ENCODE measurements around the gene SFI1. TPM values are rescaled to one million over a fixed set of nuclear protein-coding genes. Genes with fewer than 3 reads are reported as not detected.

SFI1 gene
- total RNA-seq, 4 donors from 2014 or later = 55.3 to 157 (median 90.1) TPM

DNA sequence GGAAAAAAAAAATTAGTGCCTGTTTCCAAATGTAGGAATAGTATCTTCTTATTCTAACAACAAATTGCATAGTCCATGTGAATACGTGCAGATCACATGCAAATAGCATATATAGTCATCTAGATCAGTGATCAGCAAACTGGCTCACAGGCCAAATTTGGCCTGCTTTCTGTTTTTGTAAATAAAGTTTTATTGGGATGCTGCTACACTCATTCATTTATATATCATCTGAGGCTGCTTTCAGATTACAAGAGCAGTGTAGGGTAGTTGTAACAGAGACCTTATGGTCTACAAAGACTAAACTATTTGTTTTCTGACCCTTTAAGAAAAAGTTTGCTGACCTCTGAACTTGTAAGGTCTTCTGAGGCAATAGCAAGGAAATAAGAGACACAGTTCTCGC is 65.6 kb downstream of the SFI1 start:
- H3K4me1 ChIP-seq = no peaks in the 10 kb centered on the region
- no peak overlapping the region for H3K27ac ChIP-seq
- intact Hi-C loops (cut with DNase I; ENCODE audit: low total_unique reads) = no loop called here
- H3K36me3 ChIP-seq = no peaks in the 10 kb centered on the region
- in situ Hi-C loops (cut with MboI; ENCODE audit: low pct_ligation_motif_present in 1 of 4, low pct_unique_long_range_greater_than_20kb in 1 of 4, low sequenced_read_pairs in 3 of 4) = loop anchor here in 2 of 4 donors (5.0 to 10.0 kb wide), 2 partner anchors 73 to 75 kb away; no protein-coding TSS in a partner anchor
- H3K27me3 ChIP-seq = no peaks in the 10 kb centered on the region
- WGBS, 2 donors (ENCODE audit: low coverage in 1 of 2) = 95 to 99% methylated on average over 2 of the region's 2 CpGs
- TF ChIP-seq, protein P1, sequence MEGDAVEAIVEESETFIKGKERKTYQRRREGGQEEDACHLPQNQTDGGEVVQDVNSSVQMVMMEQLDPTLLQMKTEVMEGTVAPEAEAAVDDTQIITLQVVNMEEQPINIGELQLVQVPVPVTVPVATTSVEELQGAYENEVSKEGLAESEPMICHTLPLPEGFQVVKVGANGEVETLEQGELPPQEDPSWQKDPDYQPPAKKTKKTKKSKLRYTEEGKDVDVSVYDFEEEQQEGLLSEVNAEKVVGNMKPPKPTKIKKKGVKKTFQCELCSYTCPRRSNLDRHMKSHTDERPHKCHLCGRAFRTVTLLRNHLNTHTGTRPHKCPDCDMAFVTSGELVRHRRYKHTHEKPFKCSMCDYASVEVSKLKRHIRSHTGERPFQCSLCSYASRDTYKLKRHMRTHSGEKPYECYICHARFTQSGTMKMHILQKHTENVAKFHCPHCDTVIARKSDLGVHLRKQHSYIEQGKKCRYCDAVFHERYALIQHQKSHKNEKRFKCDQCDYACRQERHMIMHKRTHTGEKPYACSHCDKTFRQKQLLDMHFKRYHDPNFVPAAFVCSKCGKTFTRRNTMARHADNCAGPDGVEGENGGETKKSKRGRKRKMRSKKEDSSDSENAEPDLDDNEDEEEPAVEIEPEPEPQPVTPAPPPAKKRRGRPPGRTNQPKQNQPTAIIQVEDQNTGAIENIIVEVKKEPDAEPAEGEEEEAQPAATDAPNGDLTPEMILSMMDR (IDR thresholded peaks at IDR 0.05) = no peak
- TF ChIP-seq EP300 (IDR thresholded peaks at IDR 0.05; ENCODE audit: low read depth) = no peak
- TF ChIP-seq POLR2AphosphoS5 (IDR thresholded peaks at IDR 0.05) = no peak
- no peak for TF ChIP-seq POLR2A (IDR thresholded peaks at IDR 0.05)
- no peak overlapping the region for H3K4me3 ChIP-seq
- H3K9me3 ChIP-seq = no peaks in the 10 kb centered on the region
- DNase-seq = no peak

DNA sequence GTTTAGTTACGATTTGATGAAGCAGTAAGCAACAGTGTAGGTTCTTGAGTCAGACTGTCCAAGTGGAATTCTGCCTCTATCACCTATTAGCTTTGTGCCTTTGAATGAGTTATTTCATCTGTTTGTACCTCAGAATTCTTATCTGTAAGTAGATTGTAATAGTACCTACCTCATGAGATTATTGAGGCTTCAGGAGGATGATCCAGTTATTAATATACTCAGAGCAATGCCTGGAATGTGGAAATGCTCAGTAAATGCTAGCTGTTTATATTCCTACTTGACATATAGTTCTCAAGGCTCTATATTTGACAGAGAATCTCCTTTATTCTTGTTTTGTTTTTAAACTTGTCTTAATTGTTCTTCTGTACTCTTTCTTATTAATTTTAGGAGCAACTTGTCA is 70.1 kb downstream of the SFI1 start:
- Histone ChIP-seq H3K27me3 (no peaks in the 10 kb centered on the region), H3K4me3 (no peak overlapping the region), H3K27ac (no peak overlapping the region), H3K9me3 (no peaks in the 10 kb centered on the region), H3K4me1 (no peaks in the 10 kb centered on the region), H3K36me3 (no peaks in the 10 kb centered on the region)
- 96 to 100% methylated on average over 1 of the region's 1 CpG for WGBS, 2 donors (ENCODE audit: low coverage in 1 of 2)
- intact Hi-C loops (cut with DNase I; ENCODE audit: low total_unique reads) = no loop called here
- no peak for DNase-seq
- in situ Hi-C loops (cut with MboI; ENCODE audit: low pct_ligation_motif_present in 1 of 4, low pct_unique_long_range_greater_than_20kb in 1 of 4, low sequenced_read_pairs in 3 of 4) = loop anchor here in 1 of 4 donors (10.0 kb wide), 1 partner anchor 68 kb away; no protein-coding TSS in a partner anchor
- TF ChIP-seq POLR2AphosphoS5 (IDR thresholded peaks at IDR 0.05) (no peak), EP300 (IDR thresholded peaks at IDR 0.05; ENCODE audit: low read depth) (no peak), POLR2A (IDR thresholded peaks at IDR 0.05) (no peak)
- TF ChIP-seq, protein P1 (IDR thresholded peaks at IDR 0.05) = no peak

DNA sequence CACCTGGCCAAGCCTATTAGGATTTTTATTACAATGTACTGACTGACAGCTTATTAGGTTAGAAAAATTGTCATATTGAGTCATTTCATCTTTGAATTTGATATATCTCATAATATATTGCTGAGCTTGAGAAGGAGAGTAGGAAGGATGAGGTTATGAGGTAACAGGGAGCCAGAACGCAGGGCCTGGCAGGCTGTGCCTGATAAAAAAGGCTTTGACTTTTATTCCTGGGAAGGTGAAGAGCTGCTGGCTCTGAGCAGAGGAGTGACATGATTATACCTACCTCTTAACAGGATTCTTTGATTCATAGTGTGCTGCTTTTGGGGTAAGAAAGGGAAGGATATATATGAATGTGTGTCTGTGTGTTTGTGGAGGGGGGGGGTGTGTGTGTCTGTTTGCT is 70.9 kb downstream of the SFI1 start:
- no peak for TF ChIP-seq EP300 (IDR thresholded peaks at IDR 0.05; ENCODE audit: low read depth)
- TF ChIP-seq, protein P1 (IDR thresholded peaks at IDR 0.05) = no peak
- no peak for TF ChIP-seq POLR2AphosphoS5 (IDR thresholded peaks at IDR 0.05)
- no peak for TF ChIP-seq POLR2A (IDR thresholded peaks at IDR 0.05)
- no peaks in the 10 kb centered on the region for H3K9me3 ChIP-seq
- H3K4me1 ChIP-seq = no peaks in the 10 kb centered on the region
- in situ Hi-C loops (cut with MboI; ENCODE audit: low pct_ligation_motif_present in 1 of 4, low pct_unique_long_range_greater_than_20kb in 1 of 4, low sequenced_read_pairs in 3 of 4) (loop anchor here in 1 of 4 donors (10.0 kb wide), 1 partner anchor 68 kb away; no protein-coding TSS in a partner anchor), intact Hi-C loops (cut with DNase I; ENCODE audit: low total_unique reads) (no loop called here)
- no peak overlapping the region for H3K4me3 ChIP-seq
- no peaks in the 10 kb centered on the region for H3K36me3 ChIP-seq
- 95% methylated on average over 1 of the region's 1 CpG; no CpG with 5 or more reads in 1 of the 2 donors for WGBS, 2 donors (ENCODE audit: low coverage in 1 of 2)
- H3K27ac ChIP-seq = no peak overlapping the region
- H3K27me3 ChIP-seq = no peaks in the 10 kb centered on the region
- DNase-seq = no peak

DNA sequence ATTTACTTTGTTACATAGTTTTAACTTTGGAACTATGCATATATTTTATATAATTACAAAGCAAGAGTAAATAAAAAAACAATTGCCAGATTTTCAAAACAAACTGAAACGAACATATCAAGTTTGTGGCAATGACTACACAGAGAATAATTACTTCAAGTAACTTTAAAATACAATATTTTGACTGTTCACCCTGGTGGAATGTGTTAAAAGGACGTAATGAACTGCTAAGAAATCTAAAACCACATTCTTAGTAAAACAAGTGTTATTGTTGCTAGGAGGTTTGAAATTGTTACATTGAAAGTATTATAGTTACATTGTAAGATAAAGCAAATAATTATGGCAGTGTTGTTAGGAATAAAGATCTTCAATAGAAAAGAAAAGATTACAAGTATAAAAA is 71.4 kb downstream of the SFI1 start:
- no peak overlapping the region for H3K27ac ChIP-seq
- no peaks in the 10 kb centered on the region for H3K9me3 ChIP-seq
- 87% methylated on average over 2 of the region's 2 CpGs for WGBS, 2 donors (ENCODE audit: low coverage in 1 of 2)
- H3K27me3 ChIP-seq = no peaks in the 10 kb centered on the region
- H3K4me3 ChIP-seq = no peak overlapping the region
- in situ Hi-C loops (cut with MboI; ENCODE audit: low pct_ligation_motif_present in 1 of 4, low pct_unique_long_range_greater_than_20kb in 1 of 4, low sequenced_read_pairs in 3 of 4) (loop anchor here in 1 of 4 donors (10.0 kb wide), 1 partner anchor 67 kb away; no protein-coding TSS in a partner anchor), intact Hi-C loops (cut with DNase I; ENCODE audit: low total_unique reads) (no loop called here)
- H3K36me3 ChIP-seq = peaks cover 0 to 2% (median 0%) of the 10 kb centered on the region in 4 donors
- TF ChIP-seq POLR2A (IDR thresholded peaks at IDR 0.05) (no peak), POLR2AphosphoS5 (IDR thresholded peaks at IDR 0.05) (no peak)
- DNase-seq = no peak
- H3K4me1 ChIP-seq = no peaks in the 10 kb centered on the region

DNA sequence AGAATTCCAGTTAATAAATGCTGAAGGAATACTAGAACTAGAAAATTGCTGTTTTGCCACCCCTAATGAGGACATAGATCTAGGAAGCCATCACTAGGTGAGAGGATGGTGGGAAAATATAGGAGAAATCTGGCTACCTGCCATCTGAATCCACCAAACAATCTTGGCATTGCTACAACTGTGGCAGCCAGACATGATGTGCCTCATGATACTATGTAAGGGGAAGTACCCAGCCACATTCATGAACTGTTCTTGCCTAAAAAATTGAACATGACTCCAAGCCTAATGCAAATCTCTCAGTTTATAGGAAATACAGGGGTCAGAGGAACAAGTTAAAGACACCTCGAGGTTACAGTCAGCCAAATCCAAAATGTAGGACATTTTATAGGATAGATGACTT is 72.8 kb downstream of the SFI1 start:
- WGBS, 2 donors (ENCODE audit: low coverage in 1 of 2) = 73 to 100% methylated on average over 1 of the region's 1 CpG
- H3K9me3 ChIP-seq = no peaks in the 10 kb centered on the region
- DNase-seq = no peak
- H3K27me3 ChIP-seq = no peaks in the 10 kb centered on the region
- TF ChIP-seq POLR2A (IDR thresholded peaks at IDR 0.05) (no peak), EP300 (IDR thresholded peaks at IDR 0.05; ENCODE audit: low read depth) (no peak), POLR2AphosphoS5 (IDR thresholded peaks at IDR 0.05) (no peak)
- TF ChIP-seq, protein P1 (IDR thresholded peaks at IDR 0.05) = no peak
- intact Hi-C loops (cut with DNase I; ENCODE audit: low total_unique reads) = no loop called here
- H3K36me3 ChIP-seq = peaks cover 0 to 11% (median 2%) of the 10 kb centered on the region in 4 donors
- no peak overlapping the region for H3K4me3 ChIP-seq
- no peak overlapping the region for H3K27ac ChIP-seq
- H3K4me1 ChIP-seq = no peaks in the 10 kb centered on the region
- in situ Hi-C loops (cut with MboI; ENCODE audit: low pct_ligation_motif_present in 1 of 4, low pct_unique_long_range_greater_than_20kb in 1 of 4, low sequenced_read_pairs in 3 of 4) = loop anchor here in 1 of 4 donors (10.0 kb wide), 1 partner anchor 66 kb away; no protein-coding TSS in a partner anchor

Measured in transverse colon (tissue), 4 donors.